CD4-positive, alpha-beta T cell treated with Interferon gamma for 1 hour (primary cell): ENCODE results near the gene POLE3.
A peak's percentile ranks its signal among the peaks of the same experiment; 100 is the strongest.
"Not testable (repeated sequence)": the region's sequence is repeated elsewhere in the genome, so short reads cannot be mapped to it uniquely, and the experiment has no call there.

Experiments
- DNase-seq: peaks from one replicate; pipeline ENCODE4 v3.0.0-alpha.2; 2020

The POLE3 gene

GRCh38 chr9:113410207-113410864 is at the start of gene POLE3, which contains the start of gene C9orf43:
Gene POLE3 (minus strand): TSS chr9:113410675. CDS start chr9:113410293, 382 bp downstream.
Gene C9orf43 (plus strand): TSS chr9:113410747. CDS start chr9:113413494, 2,747 bp downstream.
- DNase-seq, result peak; percentile 91

GRCh38 chr9:113456235-113456634 is 45.8 kb upstream of the POLE3 start:
- no peak for DNase-seq

GRCh38 chr9:113454914-113455761 is 44.7 kb upstream of the POLE3 start:
- no peak for DNase-seq

- no peak for DNase-seq
Observed at GRCh38 chr9:113452113-113452605, 41.7 kb upstream of the POLE3 start.

GRCh38 chr9:113449376-113449775 is 38.9 kb upstream of the POLE3 start:
- no peak for DNase-seq

GRCh38 chr9:113446323-113446740 is 35.9 kb upstream of the POLE3 start:
- no peak for DNase-seq

- no peak for DNase-seq
Observed at GRCh38 chr9:113444736-113445135, 34.3 kb upstream of the POLE3 start.

- DNase-seq, result not testable (repeated sequence)
Observed at GRCh38 chr9:113437716-113438115, 27.2 kb upstream of the POLE3 start.

- no peak for DNase-seq
Observed at GRCh38 chr9:113436728-113437515, 26.4 kb upstream of the POLE3 start.

GRCh38 chr9:113431191-113431590 is 20.7 kb upstream of the POLE3 start:
- DNase-seq, result no peak

- DNase-seq, result no peak
Observed at GRCh38 chr9:113428062-113428615, 17.7 kb upstream of the POLE3 start.

- no peak for DNase-seq
Observed at GRCh38 chr9:113427629-113428028, 17.2 kb upstream of the POLE3 start.

- no peak for DNase-seq
Observed at GRCh38 chr9:113426701-113427100, 16.2 kb upstream of the POLE3 start.

- no peak for DNase-seq
Observed at GRCh38 chr9:113425072-113425471, 14.6 kb upstream of the POLE3 start.

GRCh38 chr9:113421726-113422125 is 11.3 kb upstream of the POLE3 start:
- DNase-seq, result no peak

GRCh38 chr9:113417370-113417769 is 6.9 kb upstream of the POLE3 start:
- DNase-seq, result no peak

GRCh38 chr9:113416149-113416721 is 5.8 kb upstream of the POLE3 start:
- peak; percentile 30 for DNase-seq

- no peak for DNase-seq
Observed at GRCh38 chr9:113409883-113410206, 630 bp downstream of the POLE3 start.

- DNase-seq, result no peak
Observed at GRCh38 chr9:113409481-113409880, 994 bp downstream of the POLE3 start.

GRCh38 chr9:113406873-113407511 is 3.5 kb downstream of the POLE3 start:
- peak; percentile 62 for DNase-seq

- not testable (repeated sequence) for DNase-seq
Observed at GRCh38 chr9:113406353-113406752, 4.1 kb downstream of the POLE3 start.

- no peak for DNase-seq
Observed at GRCh38 chr9:113403646-113404045, 6.8 kb downstream of the POLE3 start.
